ENCODE data around the gene S100A2. TPM values are rescaled to one million over a fixed set of nuclear protein-coding genes. Genes with fewer than 3 reads are reported as not detected.

S100A2 gene
- total and polyA plus RNA-seq, 2 donors (not counting 3 experiments of a cell fraction or from before 2014, with no cell fraction given): 4.0 to 4.3 TPM

- Histone ChIP-seq H3K36me3 (ENCODE audit: control insufficient read depth in 2 of 2, extremely low read depth in 1 of 2, insufficient read depth in 2 of 2, low read length in 2 of 2) (no peaks in the 10 kb centered on the region), H3K9ac (replicated peaks; ENCODE audit: extremely low read depth, insufficient read depth, low read length) (no peak overlapping the region), H2AFZ (ENCODE audit: low read depth, low read length) (peak overlapping the region; percentile 9), H4K20me1 (replicated peaks; ENCODE audit: control insufficient read depth, extremely low read depth, insufficient read depth, low read length) (no peaks in the 10 kb centered on the region), H3K4me3 (replicated peaks in 1 of 3; ENCODE audit: insufficient read depth in 1 of 3, low read depth in 1 of 3, low read length in 3 of 3) (no peak overlapping the region), H3K27ac (ENCODE audit: insufficient read depth, low read depth, low read length) (no peak overlapping the region), H3K9me3 (replicated peaks; ENCODE audit: control insufficient read depth, insufficient read depth, low read length) (no peaks in the 10 kb centered on the region), H3K4me1 (ENCODE audit: control insufficient read depth, extremely low read depth, insufficient read depth, low read length) (peaks cover 34% of the 10 kb centered on the region), H3K27me3 (ENCODE audit: control insufficient read depth in 2 of 2, insufficient read depth in 2 of 2, low read length in 2 of 2) (no peaks in the 10 kb centered on the region), H3K79me2 (ENCODE audit: control insufficient read depth, insufficient read depth, low read length) (no peaks in the 10 kb centered on the region), H3K9me1 (replicated peaks; ENCODE audit: control insufficient read depth, extremely low read depth, insufficient read depth, low read length) (no peaks in the 10 kb centered on the region), H3K4me2 (ENCODE audit: insufficient read depth, low read length) (no peak overlapping the region)
- POLR2A ChIA-PET: interaction anchor here (0.6 kb wide), 1 partner anchor 536 kb away, joined by 3 read pairs; no protein-coding TSS in a partner anchor
- no TSS peak for BruUV-seq (replicated peaks)
- dilution Hi-C loops (cut with MboI; ENCODE audit: extremely low pct_ligation_motif_present, low sequenced_read_pairs) (no loop called here), intact Hi-C loops (cut with micrococcal nuclease) (no loop called here)
- no peak for TF ChIP-seq MAX (IDR thresholded peaks at IDR 0.05; ENCODE audit: insufficient read depth, insufficient read length)
- no peak for TF ChIP-seq EZH2 (IDR thresholded peaks at IDR 0.05; ENCODE audit: borderline replicate concordance, low read depth, low read length, severe bottlenecking)
- no peak for TF ChIP-seq GATA2 (IDR thresholded peaks at IDR 0.05; ENCODE audit: insufficient read depth, insufficient read length, low read depth, low read length)
- TF ChIP-seq POLR2AphosphoS5 (IDR thresholded peaks at IDR 0.05; ENCODE audit: insufficient read depth, low read depth, low read length): no peak
- TF ChIP-seq JUN (IDR thresholded peaks at IDR 0.05; ENCODE audit: borderline replicate concordance, insufficient read depth, insufficient read length, low read depth): no peak
- no peak for TF ChIP-seq CTCF (IDR thresholded peaks at IDR 0.05; ENCODE audit: extremely low read depth in 1 of 2, insufficient read depth in 1 of 2, low read depth in 1 of 2, low read length in 2 of 2)
- no peak for TF ChIP-seq MYC (IDR thresholded peaks at IDR 0.05; ENCODE audit: low read depth, low read length)
- TF ChIP-seq POLR2A (IDR thresholded peaks at IDR 0.05; ENCODE audit: low read depth, low read length): no peak
- TF ChIP-seq FOS (IDR thresholded peaks at IDR 0.05; ENCODE audit: borderline replicate concordance, insufficient read depth, low read length): no peak
- peak; percentile 12 for FAIRE-seq
- CTCF ChIA-PET: interaction anchor here (0.8 to 4.5 kb wide), 6 partner anchors 8 to 100 kb away, joined by 3 to 25 read pairs (median 4); partner anchors contain the start of genes S100A1 and S100A3
- DNase-seq (ENCODE audit: low read depth, low spot score): no peak
These were observed 1.7 kb downstream of the S100A2 start for GRCh38 chr1:153563991-153564390.
